ENCODE data around the gene LRP5.

Gene LRP5

GRCh38 chr11:68372625-68373024 lies 60.2 kb downstream of the LRP5 start:
- DNase-seq: no peak

- DNase-seq: no peak
Measured at GRCh38 chr11:68373189-68373814, 60.9 kb downstream of the LRP5 start.

- DNase-seq: no peak
Measured at GRCh38 chr11:68373815-68374501, 61.6 kb downstream of the LRP5 start.

- no peak for DNase-seq
Measured at GRCh38 chr11:68374531-68374930, 62.1 kb downstream of the LRP5 start.

GRCh38 chr11:68375337-68375736 lies 62.9 kb downstream of the LRP5 start:
- no peak for DNase-seq

GRCh38 chr11:68375766-68376165 lies 63.4 kb downstream of the LRP5 start:
- no peak for DNase-seq

GRCh38 chr11:68377389-68377795 lies 65.0 kb downstream of the LRP5 start:
- no peak for DNase-seq

GRCh38 chr11:68379206-68379605 lies 66.8 kb downstream of the LRP5 start:
- DNase-seq: no peak

GRCh38 chr11:68380786-68381622 lies 68.6 kb downstream of the LRP5 start:
- DNase-seq: no peak

GRCh38 chr11:68381716-68382115 lies 69.3 kb downstream of the LRP5 start:
- no peak for DNase-seq

GRCh38 chr11:68382358-68382998 lies 70.1 kb downstream of the LRP5 start:
- no peak for DNase-seq

- DNase-seq: peak; percentile 10
Measured at GRCh38 chr11:68383976-68384501, 71.6 kb downstream of the LRP5 start.

GRCh38 chr11:68384530-68385081 lies 72.2 kb downstream of the LRP5 start:
- DNase-seq: no peak

GRCh38 chr11:68385128-68385527 lies 72.7 kb downstream of the LRP5 start:
- DNase-seq: no peak

- DNase-seq: no peak
Measured at GRCh38 chr11:68386331-68386978, 74.1 kb downstream of the LRP5 start.

- no peak for DNase-seq
Measured at GRCh38 chr11:68387840-68388239, 75.4 kb downstream of the LRP5 start.

GRCh38 chr11:68388595-68389198 lies 76.3 kb downstream of the LRP5 start:
- no peak for DNase-seq

- DNase-seq: no peak
Measured at GRCh38 chr11:68390315-68390714, 77.9 kb downstream of the LRP5 start.

- DNase-seq: no peak
Measured at GRCh38 chr11:68392822-68393221, 80.4 kb downstream of the LRP5 start.

- DNase-seq: no peak
Measured at GRCh38 chr11:68396516-68396915, 84.1 kb downstream of the LRP5 start.

- no peak for DNase-seq
Measured at GRCh38 chr11:68397256-68397655, 84.9 kb downstream of the LRP5 start.
